ENCODE measurements around the gene CFAP69. TPM values are rescaled to one million over a fixed set of nuclear protein-coding genes. Genes with fewer than 3 reads are reported as not detected.
"Not testable (repeated sequence)": the region's sequence is repeated elsewhere in the genome, so short reads cannot be mapped to it uniquely, and the experiment has no call there.

Gene CFAP69
- total RNA-seq, 1 experiment from 2014 or later, result 3.5 TPM

GRCh38 chr7:90346336-90347125, 101.6 kb downstream of the CFAP69 start, which contains the start of gene GTPBP10:
GTPBP10 (plus strand) TSS chr7:90346716; CDS start chr7:90346742, 26 bp downstream.
- H3K27ac ChIP-seq (ENCODE audit: low read length), result peak within 1 kb of the TSS; percentile 47
- peak; percentile 99 for DNase-seq
- H3K4me3 ChIP-seq (ENCODE audit: low read length), result peak within 1 kb of the TSS; percentile 78
- H3K9me2 ChIP-seq (replicated peaks; ENCODE audit: insufficient read depth, low read length), result no peaks in the 10 kb centered on the region
- no peaks in the 10 kb centered on the region for H3K9me3 ChIP-seq (ENCODE audit: low read length)
- peaks cover 23% of the 10 kb centered on the region for H3K36me3 ChIP-seq (ENCODE audit: insufficient read depth, low read length)
- H3K27me3 ChIP-seq (ENCODE audit: low read length), result no peaks in the 10 kb centered on the region
- no peaks in the 10 kb centered on the region; the same call in 1 of the 2 replicates for H4K20me1 ChIP-seq (ENCODE audit: insufficient read depth, low read depth, low read length)
- H3K4me1 ChIP-seq (ENCODE audit: low read length), result peaks cover 14% of the 10 kb centered on the region
- H3K4me2 ChIP-seq (ENCODE audit: low read depth, low read length, poor library complexity, severe bottlenecking), result peak within 1 kb of the TSS; percentile 76
- H3K79me2 ChIP-seq (ENCODE audit: low read length), result peaks cover 48% of the 10 kb centered on the region
- peak within 1 kb of the TSS; percentile 78 for H3K9ac ChIP-seq (ENCODE audit: low read length)
- peak within 1 kb of the TSS; percentile 71 for H2AFZ ChIP-seq (ENCODE audit: low read length)

- Histone ChIP-seq H3K27me3 (ENCODE audit: low read length) (no peaks in the 10 kb centered on the region), H3K9ac (ENCODE audit: low read length) (peak overlapping the region; percentile 78), H3K36me3 (ENCODE audit: insufficient read depth, low read length) (peaks cover 33% of the 10 kb centered on the region), H4K20me1 (ENCODE audit: insufficient read depth, low read depth, low read length) (no peaks in the 10 kb centered on the region; the same call in 1 of the 2 replicates), H3K4me3 (ENCODE audit: low read length) (peak overlapping the region; percentile 78), H3K4me1 (ENCODE audit: low read length) (peaks cover 14% of the 10 kb centered on the region), H3K27ac (ENCODE audit: low read length) (peak overlapping the region; percentile 47; the same call in 1 of the 2 replicates), H3K9me2 (replicated peaks; ENCODE audit: insufficient read depth, low read length) (no peaks in the 10 kb centered on the region), H3K4me2 (ENCODE audit: low read depth, low read length, poor library complexity, severe bottlenecking) (peak overlapping the region; percentile 76), H2AFZ (ENCODE audit: low read length) (no peak overlapping the region), H3K9me3 (ENCODE audit: low read length) (no peaks in the 10 kb centered on the region), H3K79me2 (ENCODE audit: low read length) (peaks cover 60% of the 10 kb centered on the region)
- peak; percentile 52 for DNase-seq
These were observed 102.8 kb downstream of the CFAP69 start for GRCh38 chr7:90347759-90348158.

GRCh38 chr7:90349305-90349704, 104.3 kb downstream of the CFAP69 start:
- Histone ChIP-seq H3K27ac (ENCODE audit: low read length) (no peak overlapping the region), H3K27me3 (ENCODE audit: low read length) (no peaks in the 10 kb centered on the region), H3K4me1 (ENCODE audit: low read length) (peaks cover 14% of the 10 kb centered on the region), H3K4me3 (ENCODE audit: low read length) (no peak overlapping the region), H4K20me1 (ENCODE audit: insufficient read depth, low read depth, low read length) (no peaks in the 10 kb centered on the region; the same call in 1 of the 2 replicates), H3K9me2 (replicated peaks; ENCODE audit: insufficient read depth, low read length) (no peaks in the 10 kb centered on the region), H3K4me2 (ENCODE audit: low read depth, low read length, poor library complexity, severe bottlenecking) (no peak overlapping the region), H3K9ac (ENCODE audit: low read length) (no peak overlapping the region), H3K9me3 (ENCODE audit: low read length) (peaks cover 5% of the 10 kb centered on the region; the same call in 1 of the 2 replicates), H3K79me2 (ENCODE audit: low read length) (peaks cover 74% of the 10 kb centered on the region), H2AFZ (ENCODE audit: low read length) (no peak overlapping the region), H3K36me3 (ENCODE audit: insufficient read depth, low read length) (peaks cover 48% of the 10 kb centered on the region)
- no peak for DNase-seq

- not testable (repeated sequence) for H3K9me2 ChIP-seq (replicated peaks; ENCODE audit: insufficient read depth, low read length); DNase-seq
- H3K79me2 ChIP-seq (ENCODE audit: low read length), result peaks cover 81% of the 10 kb centered on the region
These were observed 105.1 kb downstream of the CFAP69 start for GRCh38 chr7:90350032-90350431.

GRCh38 chr7:90351987-90352386, 107.0 kb downstream of the CFAP69 start:
- H3K4me3 ChIP-seq (ENCODE audit: low read length), result no peak overlapping the region
- H3K27me3 ChIP-seq (ENCODE audit: low read length), result no peaks in the 10 kb centered on the region
- no peak overlapping the region for H3K9ac ChIP-seq (ENCODE audit: low read length)
- peaks cover 23% of the 10 kb centered on the region for H3K9me3 ChIP-seq (ENCODE audit: low read length)
- H3K79me2 ChIP-seq (ENCODE audit: low read length), result peaks cover 94% of the 10 kb centered on the region
- H3K27ac ChIP-seq (ENCODE audit: low read length), result no peak overlapping the region
- H4K20me1 ChIP-seq (ENCODE audit: insufficient read depth, low read depth, low read length), result no peaks in the 10 kb centered on the region
- H2AFZ ChIP-seq (ENCODE audit: low read length), result no peak overlapping the region
- H3K36me3 ChIP-seq (ENCODE audit: insufficient read depth, low read length), result peaks cover 75% of the 10 kb centered on the region
- H3K4me2 ChIP-seq (ENCODE audit: low read depth, low read length, poor library complexity, severe bottlenecking), result no peak overlapping the region
- no peak for DNase-seq
- H3K4me1 ChIP-seq (ENCODE audit: low read length), result peaks cover 8% of the 10 kb centered on the region
- H3K9me2 ChIP-seq (replicated peaks; ENCODE audit: insufficient read depth, low read length), result no peaks in the 10 kb centered on the region

More at GRCh38 chr7:90350032-90350431, 105.1 kb downstream of the CFAP69 start:
- Histone ChIP-seq H3K36me3 (ENCODE audit: insufficient read depth, low read length) (peaks cover 56% of the 10 kb centered on the region), H3K4me1 (ENCODE audit: low read length) (peaks cover 14% of the 10 kb centered on the region)
- H4K20me1 ChIP-seq (ENCODE audit: insufficient read depth, low read depth, low read length); H3K27ac ChIP-seq (ENCODE audit: low read length); H2AFZ ChIP-seq (ENCODE audit: low read length); H3K4me3 ChIP-seq (ENCODE audit: low read length); H3K9me3 ChIP-seq (ENCODE audit: low read length); H3K9ac ChIP-seq (ENCODE audit: low read length); H3K4me2 ChIP-seq (ENCODE audit: low read depth, low read length, poor library complexity, severe bottlenecking); H3K27me3 ChIP-seq (ENCODE audit: low read length): not testable (repeated sequence)

Small RNAs within 50 kb of the gene (small RNA-seq; reads per million reads assigned to genes)
- not detected for gene RF00019

Other genes starting within 250 kb of the CFAP69 start
- not detected in 2 replicates for gene STEAP1, start 90.7 kb upstream of the CFAP69 start, total RNA-seq (2014; rRNA removed; shearing (Covaris generic); ENCODE audit: low replicate concordance)
- not detected in 2 replicates for gene STEAP2, start 33.4 kb upstream of the CFAP69 start, total RNA-seq (2014; rRNA removed; shearing (Covaris generic); ENCODE audit: low replicate concordance)
- gene FAM237B, start 76.1 kb downstream of the CFAP69 start, total RNA-seq (2014; rRNA removed; shearing (Covaris generic); ENCODE audit: low replicate concordance), result not detected in 2 replicates
- gene GTPBP10, start 101.5 kb downstream of the CFAP69 start, total RNA-seq (2014; rRNA removed; shearing (Covaris generic); ENCODE audit: low replicate concordance), result 15.7 and 26.8 TPM in 2 replicates
- 4.8 and 9.1 TPM in 2 replicates for gene CLDN12, start 158.3 kb downstream of the CFAP69 start, total RNA-seq (2014; rRNA removed; shearing (Covaris generic); ENCODE audit: low replicate concordance)
- gene PTTG1IP2, start 224.5 kb downstream of the CFAP69 start, total RNA-seq (2014; rRNA removed; shearing (Covaris generic); ENCODE audit: low replicate concordance), result not detected in 2 replicates

Data from Karpas-422 (cell line).